IMR-90 (cell line): Measurements from ENCODE around the gene PKD1.
"Not testable (repeated sequence)": the region's sequence is repeated elsewhere in the genome, so short reads cannot be mapped to it uniquely, and the experiment has no call there.

Source experiments
- POLR2A ChIP-seq: IDR thresholded peaks from 2 replicates; pipeline ENCODE4 v1.6.1; 2012; ENCODE audit warnings: mild to moderate bottlenecking, low read depth, low read length
- TF ChIP-seq, protein P1 (sequence below): conservative IDR thresholded peaks from 2 replicates; pipeline ENCODE4 v1.5.1; 2012; ENCODE audit warnings: mild to moderate bottlenecking, low read depth, low read length, improper control_type of control experiment

DNA sequence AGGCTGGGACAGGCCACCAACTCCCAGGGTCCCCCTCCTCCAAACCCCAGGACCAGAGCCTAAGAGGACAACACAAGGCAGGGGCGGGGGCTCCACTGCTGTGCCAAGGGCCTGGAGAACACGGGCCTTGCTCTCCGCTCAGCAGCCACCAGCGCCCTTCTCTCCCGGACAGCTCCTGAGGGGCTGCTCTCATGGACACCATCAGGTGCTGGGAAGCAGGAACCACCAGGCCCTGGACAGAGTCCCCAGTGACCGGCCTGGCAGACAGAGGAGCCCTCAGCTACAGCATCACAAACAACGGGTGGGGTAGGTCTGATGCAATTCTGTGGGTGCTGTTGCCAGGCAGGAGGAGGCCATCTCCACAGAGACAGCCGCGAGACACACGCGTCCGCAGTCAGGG lies 1.9 kb downstream of the PKD1 start:
- TF ChIP-seq POLR2A: not testable (repeated sequence)
- TF ChIP-seq, protein P1, sequence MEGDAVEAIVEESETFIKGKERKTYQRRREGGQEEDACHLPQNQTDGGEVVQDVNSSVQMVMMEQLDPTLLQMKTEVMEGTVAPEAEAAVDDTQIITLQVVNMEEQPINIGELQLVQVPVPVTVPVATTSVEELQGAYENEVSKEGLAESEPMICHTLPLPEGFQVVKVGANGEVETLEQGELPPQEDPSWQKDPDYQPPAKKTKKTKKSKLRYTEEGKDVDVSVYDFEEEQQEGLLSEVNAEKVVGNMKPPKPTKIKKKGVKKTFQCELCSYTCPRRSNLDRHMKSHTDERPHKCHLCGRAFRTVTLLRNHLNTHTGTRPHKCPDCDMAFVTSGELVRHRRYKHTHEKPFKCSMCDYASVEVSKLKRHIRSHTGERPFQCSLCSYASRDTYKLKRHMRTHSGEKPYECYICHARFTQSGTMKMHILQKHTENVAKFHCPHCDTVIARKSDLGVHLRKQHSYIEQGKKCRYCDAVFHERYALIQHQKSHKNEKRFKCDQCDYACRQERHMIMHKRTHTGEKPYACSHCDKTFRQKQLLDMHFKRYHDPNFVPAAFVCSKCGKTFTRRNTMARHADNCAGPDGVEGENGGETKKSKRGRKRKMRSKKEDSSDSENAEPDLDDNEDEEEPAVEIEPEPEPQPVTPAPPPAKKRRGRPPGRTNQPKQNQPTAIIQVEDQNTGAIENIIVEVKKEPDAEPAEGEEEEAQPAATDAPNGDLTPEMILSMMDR: not testable (repeated sequence)
